Mesendoderm (in vitro differentiated cells): ENCODE results near the gene BBS2. TPM values are rescaled to one million over a fixed set of nuclear protein-coding genes. Genes with fewer than 3 reads are reported as not detected.

Source experiments
- DNase-seq: peaks from one replicate; pipeline ENCODE4 v3.0.0; 2013
- H2AK5ac ChIP-seq: 2 replicates; pipeline ENCODE4 v1.6.1; 2013; ENCODE audit warnings: low read length, inconsistent platforms
- H2BK120ac ChIP-seq: 2 replicates; pipeline ENCODE4 v1.6.1; 2013; ENCODE audit warnings: low read depth, mild to moderate bottlenecking, low read length, moderate library complexity, mixed read lengths
- H2BK15ac ChIP-seq: replicated peaks from 2 replicates; pipeline ENCODE4 v1.6.1; 2013; ENCODE audit warnings: low read depth, mild to moderate bottlenecking, moderate library complexity
- H2BK5ac ChIP-seq: 2 replicates; pipeline ENCODE4 v1.6.1; 2013; ENCODE audit warnings: low read length, inconsistent platforms
- H3K18ac ChIP-seq: 2 replicates; pipeline ENCODE4 v1.6.1; 2013; ENCODE audit warnings: mild to moderate bottlenecking, low read length, mixed read lengths
- H3K23ac ChIP-seq: one replicate; pipeline ENCODE4 v1.6.1; 2013; ENCODE audit warnings: low read length
- H3K27ac ChIP-seq: 2 replicates; pipeline ENCODE4 v1.5.1; 2013; ENCODE audit warnings: low read depth, mild to moderate bottlenecking, inconsistent platforms, low read length, moderate library complexity
- H3K27me3 ChIP-seq: 2 replicates; pipeline ENCODE4 v1.6.1; 2013; ENCODE audit warnings: low read length, control low read depth, mild to moderate bottlenecking, inconsistent platforms; ENCODE audit not compliant: insufficient read depth, poor library complexity
- H3K36me3 ChIP-seq: 2 replicates; pipeline ENCODE4 v1.6.1; 2013; ENCODE audit warnings: low read length, inconsistent platforms; ENCODE audit not compliant: control insufficient read depth, insufficient read depth
- H3K4ac ChIP-seq: one replicate; pipeline ENCODE4 v1.6.1; 2013; ENCODE audit warnings: low read depth, mild to moderate bottlenecking, low read length, moderate library complexity
- H3K4me1 ChIP-seq: 2 replicates; pipeline ENCODE4 v1.6.1; 2013; ENCODE audit warnings: low read depth, low read length, inconsistent platforms; ENCODE audit not compliant: control insufficient read depth
- H3K4me2 ChIP-seq: 2 replicates; pipeline ENCODE4 v1.6.1; 2013; ENCODE audit warnings: low read length
- H3K4me3 ChIP-seq: 2 replicates; pipeline ENCODE4 v1.5.1; 2013; ENCODE audit warnings: mild to moderate bottlenecking, low read length
- H3K56ac ChIP-seq: one replicate; pipeline ENCODE4 v1.6.1; 2013; ENCODE audit warnings: low read length
- H3K79me1 ChIP-seq: 2 replicates; pipeline ENCODE4 v1.6.1; 2013; ENCODE audit warnings: low read length, inconsistent platforms
- H3K79me2 ChIP-seq: 2 replicates; pipeline ENCODE4 v1.6.1; 2013; ENCODE audit warnings: mild to moderate bottlenecking, low read length; ENCODE audit not compliant: control insufficient read depth, insufficient read depth
- H3K9ac ChIP-seq: 2 replicates; pipeline ENCODE4 v1.6.1; 2013; ENCODE audit warnings: low read length, inconsistent platforms
- H4K5ac ChIP-seq: one replicate; pipeline ENCODE4 v1.6.1; 2013; ENCODE audit warnings: low read length
- H4K8ac ChIP-seq: one replicate; pipeline ENCODE4 v1.6.1; 2013; ENCODE audit warnings: low read depth, mild to moderate bottlenecking, control low read depth, low read length, moderate library complexity
- WGBS: extraction: QIAGEN DNeasy Blood & Tissue Kit; methylation state at CpG from one replicate; pipeline ENCODE4 v1.1.7; 2013; ENCODE audit warnings: low lambda C conversion rate, missing lambda C conversion rate; ENCODE audit not compliant: insufficient coverage; ENCODE audit errors: extremely low coverage; 5-methylcytosine and 5-hydroxymethylcytosine counted together
- polyA plus RNA-seq, 2 experiments: library from polyadenylated mRNA; stranded (reverse); fragments of 200-250 nt; gene quantifications; one replicate each; pipeline ENCODE4 v1.2.3, GENCODE V29; 2013

Gene BBS2
- polyA plus RNA-seq (2013, experiment 1 of 2), result 5.5 TPM
- polyA plus RNA-seq (2013, experiment 2 of 2), result 5.6 TPM

- H3K4me1 ChIP-seq, result no peaks in the 10 kb centered on the region
- peak within 1 kb of the TSS; percentile 80 for H3K23ac ChIP-seq
- no peaks in the 10 kb centered on the region for H3K36me3 ChIP-seq
- H3K18ac ChIP-seq, result peak within 1 kb of the TSS; percentile 2
- no peak within 1 kb of the TSS for H2BK120ac ChIP-seq
- peak within 1 kb of the TSS; percentile 92 for H3K56ac ChIP-seq
- peak within 1 kb of the TSS; percentile 90 for H4K8ac ChIP-seq
- peak within 1 kb of the TSS; percentile 77 for H3K4me2 ChIP-seq
- H3K27ac ChIP-seq, result peak within 1 kb of the TSS; percentile 30
- H4K5ac ChIP-seq, result no peak within 1 kb of the TSS
- WGBS, result no CpG with 5 or more reads among the region's 65 CpGs
- H2BK5ac ChIP-seq, result no peak within 1 kb of the TSS
- H3K27me3 ChIP-seq, result no peaks in the 10 kb centered on the region
- no peaks in the 10 kb centered on the region for H3K79me2 ChIP-seq
- H2BK15ac ChIP-seq, result no peak within 1 kb of the TSS
- peak within 1 kb of the TSS; percentile 95 for H3K4me3 ChIP-seq
- peak; percentile 90 for DNase-seq
- no peak within 1 kb of the TSS for H2AK5ac ChIP-seq
- H3K4ac ChIP-seq, result no peak within 1 kb of the TSS
- peak within 1 kb of the TSS; percentile 94 for H3K9ac ChIP-seq
- no peaks in the 10 kb centered on the region for H3K79me1 ChIP-seq
Measured at GRCh38 chr16:56519459-56520250, at the start of gene BBS2. Gene BBS2 (minus strand): TSS chr16:56520024. CDS start chr16:56519862, 162 bp downstream.

GRCh38 chr16:56564793-56565477, 45.1 kb upstream of the BBS2 start, which contains the start of gene MT4:
Gene MT4 (plus strand): TSS chr16:56565073. CDS start chr16:56565129, 56 bp downstream.
- Histone ChIP-seq H3K27me3 (no peaks in the 10 kb centered on the region), H2AK5ac (no peak within 1 kb of the TSS), H3K23ac (no peak within 1 kb of the TSS), H3K4ac (no peak within 1 kb of the TSS), H3K4me1 (no peaks in the 10 kb centered on the region), H4K5ac (no peak within 1 kb of the TSS), H3K18ac (no peak within 1 kb of the TSS), H2BK120ac (no peak within 1 kb of the TSS), H3K27ac (no peak within 1 kb of the TSS), H3K36me3 (no peaks in the 10 kb centered on the region), H3K56ac (no peak within 1 kb of the TSS), H3K79me1 (no peaks in the 10 kb centered on the region), H2BK5ac (no peak within 1 kb of the TSS), H2BK15ac (no peak within 1 kb of the TSS), H3K4me3 (no peak within 1 kb of the TSS), H3K79me2 (no peaks in the 10 kb centered on the region), H3K9ac (no peak within 1 kb of the TSS), H3K4me2 (no peak within 1 kb of the TSS), H4K8ac (no peak within 1 kb of the TSS)
- no CpG with 5 or more reads among the region's 12 CpGs for WGBS
- no peak for DNase-seq

DNA sequence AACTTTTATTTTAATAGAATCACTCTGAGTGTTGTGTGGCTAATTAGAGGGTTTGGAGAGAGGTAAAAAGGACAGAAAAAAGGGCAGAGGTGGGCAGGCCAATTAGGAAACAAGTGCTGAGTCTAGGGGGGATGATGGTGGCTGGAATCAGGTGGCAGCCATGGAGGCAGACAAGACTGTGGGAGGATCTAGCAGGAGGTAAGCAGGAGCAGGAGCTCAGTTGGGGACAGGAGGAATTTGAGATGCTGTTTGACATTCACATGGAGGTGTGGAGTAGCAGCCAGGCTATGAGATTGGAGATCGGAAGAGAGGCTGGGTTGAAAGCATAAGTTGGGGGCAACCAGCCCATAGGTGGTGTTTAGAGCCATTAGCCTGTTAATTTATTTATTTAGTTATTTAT, 41.3 kb upstream of the BBS2 start:
- Histone ChIP-seq H3K27me3 (no peaks in the 10 kb centered on the region), H2AK5ac (no peak overlapping the region)

GRCh38 chr16:56560447-56560846, 40.6 kb upstream of the BBS2 start:
- DNase-seq, result no peak
- H3K27me3 ChIP-seq, result no peaks in the 10 kb centered on the region
- no peak overlapping the region for H2BK120ac ChIP-seq
- H3K79me2 ChIP-seq, result no peaks in the 10 kb centered on the region
- H3K79me1 ChIP-seq, result no peaks in the 10 kb centered on the region
- H3K4me3 ChIP-seq, result no peak overlapping the region
- H3K9ac ChIP-seq, result no peak overlapping the region
- no peak overlapping the region for H2AK5ac ChIP-seq
- no CpG with 5 or more reads among the region's 1 CpG for WGBS
- H3K18ac ChIP-seq, result no peak overlapping the region
- no peak overlapping the region for H2BK15ac ChIP-seq
- no peak overlapping the region for H3K27ac ChIP-seq
- H3K4ac ChIP-seq, result no peak overlapping the region
- no peak overlapping the region for H3K4me2 ChIP-seq
- H3K56ac ChIP-seq, result no peak overlapping the region
- no peak overlapping the region for H4K8ac ChIP-seq
- H3K4me1 ChIP-seq, result no peaks in the 10 kb centered on the region
- no peak overlapping the region for H3K23ac ChIP-seq
- no peaks in the 10 kb centered on the region for H3K36me3 ChIP-seq
- H2BK5ac ChIP-seq, result no peak overlapping the region
- no peak overlapping the region for H4K5ac ChIP-seq

More for the DNA sequence above, 41.3 kb upstream of the BBS2 start:
- no peak overlapping the region for H2BK5ac ChIP-seq
- no peak overlapping the region for H2BK15ac ChIP-seq
- no peak overlapping the region for H3K23ac ChIP-seq
- H3K4me2 ChIP-seq, result no peak overlapping the region
- no peak overlapping the region for H3K56ac ChIP-seq
- no peak overlapping the region for H2BK120ac ChIP-seq
- no peaks in the 10 kb centered on the region for H3K4me1 ChIP-seq
- H3K4ac ChIP-seq, result no peak overlapping the region
- no peaks in the 10 kb centered on the region for H3K79me1 ChIP-seq
- no peak overlapping the region for H4K8ac ChIP-seq
- no peaks in the 10 kb centered on the region for H3K36me3 ChIP-seq
- WGBS, result no CpG with 5 or more reads among the region's 1 CpG
- H3K9ac ChIP-seq, result no peak overlapping the region
- no peak overlapping the region for H3K4me3 ChIP-seq
- H3K18ac ChIP-seq, result no peak overlapping the region
- DNase-seq, result no peak
- H3K79me2 ChIP-seq, result no peaks in the 10 kb centered on the region
- H4K5ac ChIP-seq, result no peak overlapping the region
- H3K27ac ChIP-seq, result no peak overlapping the region

DNA sequence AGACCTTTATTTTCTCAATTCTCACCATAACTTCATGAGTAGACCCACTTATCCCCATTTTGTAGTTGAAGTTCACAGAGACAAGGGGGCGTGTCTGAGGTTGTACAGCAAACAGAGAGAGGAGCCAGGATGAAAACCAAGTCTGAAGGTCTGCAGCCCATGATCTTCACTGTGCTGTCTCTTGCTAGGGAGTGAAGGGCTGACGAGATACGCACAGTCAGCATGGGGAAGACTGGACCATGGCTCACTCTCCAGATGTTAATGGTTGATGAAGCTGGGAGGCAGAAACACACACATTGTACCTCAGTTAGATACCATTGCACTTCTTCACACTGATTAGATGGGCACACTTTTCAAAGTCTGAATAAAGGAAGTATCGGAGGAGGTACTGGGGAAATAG, 39.3 kb upstream of the BBS2 start:
- Histone ChIP-seq H3K4me3 (no peak overlapping the region), H3K18ac (no peak overlapping the region), H3K23ac (no peak overlapping the region), H3K4ac (no peak overlapping the region), H4K8ac (no peak overlapping the region), H3K79me2 (no peaks in the 10 kb centered on the region), H2BK15ac (no peak overlapping the region), H3K27ac (no peak overlapping the region), H2BK120ac (no peak overlapping the region), H2AK5ac (no peak overlapping the region), H2BK5ac (no peak overlapping the region), H3K9ac (no peak overlapping the region), H3K27me3 (no peaks in the 10 kb centered on the region), H3K79me1 (no peaks in the 10 kb centered on the region), H4K5ac (no peak overlapping the region), H3K56ac (no peak overlapping the region), H3K4me2 (no peak overlapping the region), H3K4me1 (no peaks in the 10 kb centered on the region), H3K36me3 (no peaks in the 10 kb centered on the region)
- no peak for DNase-seq
- no CpG with 5 or more reads among the region's 4 CpGs for WGBS
